NT2/D1 (cell line): ENCODE results near the gene CRYBG1.

ENCODE experiments used
- SUZ12 ChIP-seq: IDR thresholded peaks from 2 replicates; pipeline ENCODE4 v1.6.1; 2011; ENCODE audit not compliant: insufficient read length, insufficient read depth; ENCODE audit errors: extremely low read depth
- YY1 ChIP-seq: IDR thresholded peaks from 2 replicates; pipeline ENCODE4 v1.6.1; 2011; ENCODE audit not compliant: insufficient read length, insufficient read depth
- ZNF274 ChIP-seq: IDR thresholded peaks from 2 replicates; pipeline ENCODE4 v1.6.1; 2011; ENCODE audit warnings: mild to moderate bottlenecking, low read depth, low read length

DNA sequence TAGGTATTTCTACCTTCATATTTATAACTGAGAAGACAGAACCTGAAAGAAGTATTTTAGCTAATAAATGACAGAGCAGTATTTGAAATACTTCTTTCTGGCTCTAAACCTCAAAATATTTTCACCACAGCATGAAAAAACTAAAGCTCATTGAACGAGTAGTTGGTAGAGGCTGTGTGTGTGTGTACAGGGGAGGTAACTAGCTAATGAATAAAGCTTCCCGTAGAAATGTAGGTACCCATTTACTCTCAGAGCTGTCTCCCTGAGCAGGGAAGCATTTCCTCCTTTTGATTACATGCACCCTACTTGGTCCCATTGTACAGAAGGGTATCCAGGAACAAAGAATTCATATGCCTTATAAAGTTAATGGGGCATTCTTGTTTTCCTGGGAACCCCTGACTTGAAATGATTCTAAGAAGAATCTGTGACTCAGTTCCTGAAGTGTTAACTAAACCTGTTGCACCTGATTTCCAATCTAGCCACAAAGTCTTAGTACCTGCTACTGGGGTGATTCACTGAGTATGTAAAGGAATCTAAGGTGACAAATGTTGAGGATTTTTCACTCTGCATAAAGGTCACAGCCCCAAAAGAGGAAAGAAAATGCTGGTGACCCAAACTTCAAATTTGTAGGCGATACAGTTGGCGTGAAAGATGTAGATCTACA, 12.5 kb downstream of the CRYBG1 start:
- TF ChIP-seq YY1 = no peak
- TF ChIP-seq ZNF274 = no peak
- TF ChIP-seq SUZ12 = no peak
